ENCODE measurements around the gene PTPN3.

DNA sequence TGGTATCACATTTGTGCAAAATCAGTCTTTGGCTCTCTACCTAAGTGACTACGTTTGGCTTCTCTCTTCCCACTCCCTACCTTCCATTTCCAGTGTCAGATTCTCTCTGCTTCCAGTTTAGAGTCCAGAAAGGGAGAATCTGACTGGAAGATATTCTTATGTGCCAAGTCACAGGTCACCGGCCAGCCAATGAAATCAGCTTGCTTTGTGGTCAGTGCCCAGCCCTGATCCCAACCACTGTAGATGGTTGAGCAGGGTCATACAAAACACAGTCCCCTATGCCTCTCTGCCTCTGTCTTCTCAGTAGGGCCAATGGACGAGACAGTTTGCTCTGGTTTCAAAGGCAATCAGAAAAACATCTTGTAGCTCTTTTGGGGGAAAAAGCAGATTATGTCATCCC, 161.7 kb downstream of the PTPN3 start:
- TF ChIP-seq POLR2AphosphoS5 (IDR thresholded peaks at IDR 0.05; ENCODE audit: low read depth, low read length) (no peak), REST (IDR thresholded peaks at IDR 0.05; ENCODE audit: insufficient read depth in 1 of 2, low read depth in 2 of 2, low read length in 2 of 2) (no peak), TAF1 (IDR thresholded peaks at IDR 0.05; ENCODE audit: borderline replicate concordance, insufficient read depth, low read length) (no peak), SIN3A (IDR thresholded peaks at IDR 0.05; ENCODE audit: borderline replicate concordance, insufficient read depth, low read length) (no peak)
